GM19193 (cell line): ENCODE results near the gene AP2M1.

Experiments used
- POLR2A ChIP-seq: IDR thresholded peaks from 4 replicates; pipeline ENCODE4 v1.6.1; 2011; ENCODE audit not compliant: insufficient read depth, insufficient read length; ENCODE audit errors: extremely low read depth

AP2M1 gene

GRCh38 chr3:184169896-184170875 is 4.5 kb upstream of the AP2M1 start:
- no peak for TF ChIP-seq POLR2A

- no peak for TF ChIP-seq POLR2A
These were observed 3.1 kb upstream of the AP2M1 start for GRCh38 chr3:184171562-184171961.

DNA sequence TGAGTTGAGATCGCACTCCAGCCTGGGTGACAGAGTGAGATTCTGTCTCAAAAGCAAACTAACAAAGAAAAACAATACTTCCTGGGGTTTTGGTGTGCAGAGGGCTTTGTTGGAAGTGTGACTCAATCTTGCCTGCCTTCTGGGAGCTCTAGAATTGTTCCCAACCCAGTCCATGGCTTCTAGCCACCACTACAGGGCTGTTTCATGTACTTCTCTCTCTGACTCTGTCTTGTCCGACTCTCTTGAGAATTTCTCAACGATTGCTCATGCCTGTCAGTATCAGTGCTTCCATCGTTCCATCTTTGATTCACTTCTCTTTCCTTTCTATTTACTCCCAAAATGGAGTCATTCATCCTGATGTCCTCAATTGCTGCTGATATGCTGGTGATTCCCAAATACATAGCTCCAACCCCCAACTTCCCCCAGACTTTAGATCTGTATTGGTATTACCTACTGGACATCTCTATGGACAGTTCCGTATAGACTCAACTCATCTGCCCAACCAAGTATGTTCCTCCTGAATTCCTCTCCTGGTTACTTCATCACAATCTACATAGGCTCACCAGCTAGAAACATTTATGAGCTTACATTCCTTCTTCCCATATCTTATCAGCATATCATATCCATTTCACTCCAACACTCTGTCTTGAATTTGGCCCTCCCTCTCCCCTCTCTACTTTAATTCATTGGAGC is 1.8 kb upstream of the AP2M1 start:
- no peak for TF ChIP-seq POLR2A

DNA sequence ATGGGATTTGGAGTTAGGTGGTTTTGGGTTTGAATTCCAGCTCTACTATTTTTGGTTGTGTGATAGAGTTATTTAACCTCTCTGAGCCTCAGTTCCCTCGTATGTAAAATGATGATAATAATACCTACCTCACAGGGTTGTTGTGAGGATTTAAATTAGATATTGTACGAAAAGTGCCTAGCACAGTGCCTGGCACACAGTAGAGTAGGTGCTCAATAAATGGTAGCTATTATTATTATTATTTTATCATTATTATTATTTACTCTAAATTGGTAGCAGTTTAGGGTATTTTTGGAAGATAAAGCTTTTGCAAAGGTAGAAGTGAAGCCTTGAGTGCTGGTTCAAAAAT is 1.3 kb upstream of the AP2M1 start:
- no peak for TF ChIP-seq POLR2A

- TF ChIP-seq POLR2A, result no peak
These were observed 390 bp upstream of the AP2M1 start for GRCh38 chr3:184174284-184174645.

GRCh38 chr3:184175506-184175905 is 851 bp downstream of the AP2M1 start:
- TF ChIP-seq POLR2A, result no peak

DNA sequence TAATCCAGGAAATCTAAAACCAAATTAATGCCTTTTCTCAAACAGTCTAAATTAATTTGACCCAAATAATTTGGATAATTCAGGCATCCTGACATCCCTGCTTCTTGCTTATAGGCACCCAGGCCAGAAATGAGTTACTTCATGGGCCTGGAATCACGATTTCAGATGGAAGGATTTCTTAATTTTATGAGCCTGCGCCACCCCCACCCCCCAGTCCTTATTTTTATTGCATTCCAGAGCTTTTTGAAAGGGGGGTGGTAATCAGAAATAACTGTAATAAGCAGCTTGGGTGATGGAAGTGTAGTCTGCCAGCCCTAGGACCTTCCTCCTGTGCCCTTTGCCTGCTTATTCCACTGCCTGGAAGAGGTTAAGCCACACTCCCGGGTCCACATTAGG is 1.3 kb downstream of the AP2M1 start:
- no peak for TF ChIP-seq POLR2A

DNA sequence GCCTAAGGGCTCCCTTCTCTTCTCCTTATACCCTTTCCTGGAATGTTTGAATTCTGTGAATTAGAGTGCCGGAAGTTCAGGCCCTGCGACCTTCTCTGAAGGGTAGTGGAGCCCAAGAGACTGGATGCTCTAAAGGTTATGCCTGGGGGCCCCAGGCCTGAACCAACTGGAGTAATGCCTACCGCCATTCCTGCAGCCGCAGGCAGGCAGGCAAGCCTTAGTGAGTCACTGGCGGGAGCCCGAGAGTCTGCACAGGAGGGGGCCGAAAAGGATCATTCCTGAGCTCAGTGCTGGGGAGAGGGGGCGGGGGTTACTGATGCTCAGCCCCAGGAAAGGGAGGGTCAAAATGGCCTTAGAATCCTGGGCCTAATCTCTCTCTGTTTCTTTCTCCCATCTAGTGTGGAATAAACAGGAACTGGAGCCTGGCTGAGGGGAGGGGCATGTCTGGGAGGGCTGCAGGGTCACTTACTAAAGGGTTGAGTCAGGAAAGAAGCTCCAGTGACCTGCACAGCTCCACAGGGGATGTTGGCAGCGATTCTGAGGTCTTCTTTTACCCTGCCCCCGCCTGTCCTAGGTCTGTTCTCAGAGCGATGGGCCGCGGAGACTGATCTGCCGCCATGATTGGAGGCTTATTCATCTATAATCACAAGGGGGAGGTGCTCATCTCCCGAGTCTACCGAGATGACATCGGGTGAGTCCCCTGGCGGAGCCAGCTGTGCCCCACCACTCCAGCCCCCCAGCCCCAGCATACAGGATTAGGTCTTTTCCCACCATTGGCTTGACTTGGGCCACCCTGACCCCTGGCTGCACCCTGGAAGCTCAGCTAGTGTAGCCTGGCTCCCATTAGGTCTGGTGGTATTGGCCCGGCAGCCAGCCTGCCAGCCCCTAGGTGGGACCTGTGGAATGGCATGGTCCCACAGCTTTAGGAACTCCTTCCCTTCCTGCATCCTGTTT is 2.0 kb downstream of the AP2M1 start:
- no peak for TF ChIP-seq POLR2A

DNA sequence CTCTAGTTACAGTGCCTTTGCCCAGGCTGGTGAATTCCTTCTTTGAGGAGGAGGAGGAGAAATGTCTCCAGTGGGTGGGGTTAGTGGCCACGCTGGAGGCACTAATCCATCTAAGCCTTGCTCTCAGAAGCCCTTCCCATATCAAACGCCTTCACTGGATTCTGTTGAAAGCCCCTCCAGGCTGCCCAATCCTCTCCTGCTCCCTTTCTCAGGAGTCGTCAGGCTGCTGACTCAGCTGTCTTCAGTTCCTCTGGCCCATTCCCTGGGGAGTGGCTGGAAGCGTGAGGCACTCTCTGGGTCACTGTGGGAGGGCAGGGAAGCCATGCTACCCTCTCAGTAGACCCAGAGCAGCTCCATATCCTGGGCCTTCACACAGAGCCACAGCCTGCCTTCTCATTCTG is 2.7 kb downstream of the AP2M1 start:
- no peak for TF ChIP-seq POLR2A

DNA sequence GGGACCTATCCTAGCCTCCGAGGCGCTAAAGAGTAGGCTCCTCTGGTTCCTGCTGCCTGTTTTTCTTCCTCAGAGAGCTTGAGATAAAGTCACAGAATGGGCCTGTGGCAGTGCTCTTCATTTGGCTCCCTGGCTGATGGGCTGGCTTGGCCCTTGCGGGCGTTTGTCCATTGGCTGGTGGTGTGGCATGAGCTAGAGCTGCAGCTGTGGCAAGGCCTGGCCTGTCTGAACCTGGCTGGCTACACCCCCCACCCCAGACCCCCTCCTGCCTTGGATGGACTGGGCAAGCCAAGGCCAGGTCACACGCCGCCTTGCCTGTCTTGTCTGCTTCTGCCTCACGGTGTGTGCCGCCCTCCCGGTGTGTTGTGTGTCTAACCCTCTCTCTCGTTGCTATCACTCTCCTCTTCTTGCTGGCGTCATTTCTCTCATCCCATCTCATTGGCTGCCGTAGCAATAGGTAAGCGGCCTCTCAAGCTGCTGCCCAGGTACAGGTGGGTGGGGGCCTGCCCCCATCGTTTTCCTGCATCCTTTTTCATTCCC is 3.2 kb downstream of the AP2M1 start:
- TF ChIP-seq POLR2A, result no peak

DNA sequence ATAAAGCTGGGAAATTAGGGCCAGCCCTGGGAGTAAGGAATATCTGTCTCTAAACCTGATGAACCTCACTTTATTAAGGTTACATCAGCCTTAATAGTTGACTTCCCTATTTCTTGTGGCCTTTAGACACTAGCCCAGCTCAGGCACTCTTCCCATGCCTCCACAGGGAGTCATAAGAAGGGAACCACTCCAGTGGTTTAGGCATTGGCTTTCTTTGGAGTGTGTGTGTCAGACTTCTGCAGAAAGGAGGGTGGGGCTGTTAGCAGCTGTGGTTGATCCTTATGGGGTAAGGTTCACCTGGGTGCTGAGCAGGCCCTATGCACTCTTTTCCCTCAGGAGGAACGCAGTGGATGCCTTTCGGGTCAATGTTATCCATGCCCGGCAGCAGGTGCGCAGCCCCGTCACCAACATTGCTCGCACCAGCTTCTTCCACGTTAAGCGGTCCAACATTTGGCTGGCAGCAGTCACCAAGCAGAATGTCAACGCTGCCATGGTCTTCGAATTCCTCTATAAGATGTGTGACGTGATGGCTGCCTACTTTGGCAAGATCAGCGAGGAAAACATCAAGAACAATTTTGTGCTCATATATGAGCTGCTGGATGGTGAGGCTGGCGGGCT is 4.0 kb downstream of the AP2M1 start:
- TF ChIP-seq POLR2A, result no peak

GRCh38 chr3:184180165-184180564 is 5.5 kb downstream of the AP2M1 start:
- TF ChIP-seq POLR2A, result no peak

GRCh38 chr3:184181596-184181995 is 6.9 kb downstream of the AP2M1 start:
- TF ChIP-seq POLR2A, result no peak

DNA sequence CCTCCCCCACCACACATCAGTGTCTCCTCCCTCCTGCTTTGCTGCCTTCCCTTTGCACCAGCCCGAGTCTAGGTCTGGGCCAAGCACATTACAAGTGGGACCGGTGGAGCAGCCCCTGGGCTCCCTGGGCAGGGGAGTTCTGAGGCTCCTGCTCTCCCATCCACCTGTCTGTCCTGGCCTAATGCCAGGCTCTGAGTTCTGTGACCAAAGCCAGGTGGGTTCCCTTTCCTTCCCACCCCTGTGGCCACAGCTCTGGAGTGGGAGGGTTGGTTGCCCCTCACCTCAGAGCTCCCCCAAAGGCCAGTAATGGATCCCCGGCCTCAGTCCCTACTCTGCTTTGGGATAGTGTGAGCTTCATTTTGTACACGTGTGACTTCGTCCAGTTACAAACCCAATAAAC is 9.0 kb downstream of the AP2M1 start:
- TF ChIP-seq POLR2A, result no peak
